Measurements from ENCODE around the gene GRXCR2. TPM values are rescaled to one million over a fixed set of nuclear protein-coding genes. Genes with fewer than 3 reads are reported as not detected.

GRXCR2 gene, protein sequence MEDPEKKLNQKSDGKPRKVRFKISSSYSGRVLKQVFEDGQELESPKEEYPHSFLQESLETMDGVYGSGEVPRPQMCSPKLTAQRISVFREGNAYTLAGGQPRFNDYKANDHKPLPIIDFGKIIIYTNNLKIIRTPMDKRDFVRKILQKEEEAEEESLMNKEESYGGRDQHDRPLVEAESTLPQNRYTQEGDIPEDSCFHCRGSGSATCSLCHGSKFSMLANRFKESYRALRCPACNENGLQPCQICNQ
- 0.29 TPM for total RNA-seq

DNA sequence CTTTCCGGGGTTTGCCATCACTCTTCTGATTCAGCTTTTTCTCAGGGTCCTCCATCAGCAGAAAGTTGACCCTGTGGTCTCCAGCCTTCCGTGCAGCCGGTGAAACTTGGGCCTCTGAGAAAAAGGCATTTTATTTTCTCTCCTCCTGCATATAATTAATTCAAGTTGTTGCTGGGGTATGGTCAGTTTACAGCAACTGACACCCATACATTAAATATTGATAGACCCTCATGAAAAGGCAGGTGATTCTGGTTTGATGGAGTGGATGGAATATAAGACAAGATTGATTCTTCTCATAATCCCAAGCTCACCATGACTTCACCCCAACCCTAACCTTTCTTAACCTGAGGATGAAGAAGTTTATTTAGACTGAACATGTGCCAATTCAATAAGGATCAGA, at the start of gene GRXCR2:
GRXCR2 (minus strand) TSS at position 101 of the 400 bp plus-strand sequence; CDS start at position 55, 46 bp downstream.

DNA sequence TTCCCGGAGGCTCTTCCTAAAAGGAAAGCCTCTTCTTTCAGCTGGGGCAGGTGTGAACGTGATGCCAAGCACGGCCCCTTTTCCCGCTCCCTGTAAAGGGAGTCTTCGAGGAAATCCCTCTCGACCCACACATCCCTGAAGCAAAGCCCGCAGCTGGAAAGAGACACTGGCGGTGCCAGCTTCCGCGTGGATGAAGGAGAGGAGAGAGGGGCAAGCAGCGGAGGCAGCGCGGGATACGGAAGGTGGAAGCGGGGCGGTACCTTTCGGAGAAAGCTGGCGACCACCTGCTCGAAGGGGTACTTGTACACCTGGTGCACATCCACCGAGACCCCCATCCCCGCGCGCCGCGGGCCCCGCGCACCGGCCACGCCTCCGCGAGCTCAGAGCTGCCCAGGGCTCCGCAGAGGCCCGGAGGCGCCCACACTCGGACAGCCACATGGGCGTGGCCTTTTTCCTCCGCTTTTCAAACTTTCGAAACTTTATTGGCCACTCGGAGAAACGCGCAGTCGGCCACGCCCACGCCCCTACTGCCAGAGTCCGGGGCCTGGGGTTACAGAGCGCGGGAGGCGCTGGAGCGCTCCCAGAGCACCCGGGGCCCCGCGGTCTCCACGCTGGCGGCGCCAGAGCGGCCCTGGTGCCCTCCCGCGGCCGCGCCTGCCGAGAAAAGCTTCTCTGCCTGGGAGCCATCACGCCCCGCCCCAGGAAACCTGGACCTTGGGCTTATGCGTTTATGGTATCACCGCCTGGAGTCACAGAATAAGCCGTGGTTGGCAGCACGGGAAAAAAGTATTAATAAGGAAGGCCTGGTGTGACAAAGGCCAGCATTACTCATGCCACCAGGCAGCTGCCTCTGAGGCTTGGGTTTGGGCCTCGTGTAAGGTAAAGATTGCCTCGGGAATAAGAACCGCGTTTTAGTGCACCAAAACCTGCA, 37.6 kb downstream of the GRXCR2 start, which contains the start of gene PRELID2:
PRELID2 (minus strand) TSS at position 426 of the 931 bp plus-strand sequence; CDS start at position 335, 91 bp downstream.

Other genes with a start within 250 kb of the GRXCR2 start
- gene PRELID2, start 37.7 kb downstream of the GRXCR2 start, total RNA-seq: 40.2 TPM
- gene SH3RF2, start 63.6 kb upstream of the GRXCR2 start, total RNA-seq: 4.7 TPM
- not detected for gene PLAC8L1, start 232.6 kb upstream of the GRXCR2 start, total RNA-seq

Data from metanephros (tissue), 1 donor.